H1 (cell line): Measurements from ENCODE around the gene ENTPD2. TPM values are rescaled to one million over a fixed set of nuclear protein-coding genes. Genes with fewer than 3 reads are reported as not detected.

Experiments
- CTCF ChIA-PET: fragments of 300-600 bp; sonication (Branson Sonifier 250); formaldehyde crosslinking; loops from one replicate; lab custom pipeline; 2021; ENCODE audit not compliant: partially characterized antibody; lab: Charles Lee
- POLR2A ChIA-PET: fragments of 300-600 bp; sonication (Branson Sonifier 250); formaldehyde crosslinking; loops from one replicate; lab custom pipeline; 2021; ENCODE audit warnings: inconsistent platforms; ENCODE audit not compliant: partially characterized antibody; lab: Charles Lee
- DNase-seq, 2 experiments: peaks; one replicate each; pipeline versions ENCODE4 v3.0.0 to v3.0.0-alpha.2; 2010 to 2022; ENCODE audit warnings: low spot score in 2 of 2, low read depth in 1 of 2, mixed read lengths in 1 of 2
- FAIRE-seq: peaks from 2 replicates; lab custom pipeline; 2011; peaks lifted over from hg19 to GRCh38; lab: Jason Lieb, UNC
- H2AFZ ChIP-seq: 2 replicates; pipeline ENCODE4 v1.8.1; 2012; ENCODE audit warnings: low read length, inconsistent platforms
- H2AK5ac ChIP-seq: 2 replicates; pipeline ENCODE4 v1.6.1; 2013; ENCODE audit warnings: low read depth, low read length
- H2BK120ac ChIP-seq: replicated peaks from 2 replicates; pipeline ENCODE3; 2013; ENCODE audit warnings: low read depth, low read length, inconsistent platforms
- H2BK12ac ChIP-seq: 2 replicates; pipeline ENCODE4 v1.6.1; 2013; ENCODE audit warnings: low read depth, low read length
- H2BK15ac ChIP-seq: 2 replicates; pipeline ENCODE4 v1.6.1; 2013; ENCODE audit warnings: low read length
- H2BK20ac ChIP-seq: 2 replicates; pipeline ENCODE4 v1.6.1; 2013; ENCODE audit warnings: low read length
- H2BK5ac ChIP-seq: 2 replicates; pipeline ENCODE4 v1.6.1; 2013; ENCODE audit warnings: low read depth, low read length
- H3K14ac ChIP-seq: 2 replicates; pipeline ENCODE4 v1.6.1; 2013; ENCODE audit warnings: inconsistent platforms; ENCODE audit not compliant: insufficient read length
- H3K18ac ChIP-seq: 2 replicates; pipeline ENCODE4 v1.6.1; 2013; ENCODE audit warnings: low read length; ENCODE audit errors: extremely low read depth
- H3K23ac ChIP-seq: 2 replicates; pipeline ENCODE4 v1.6.1; 2013; ENCODE audit warnings: inconsistent platforms; ENCODE audit not compliant: insufficient read length
- H3K23me2 ChIP-seq: 2 replicates; pipeline ENCODE4 v1.6.1; 2013; ENCODE audit warnings: low read depth, low read length
- H3K27ac ChIP-seq: 2 replicates; pipeline ENCODE4 v1.6.1; 2011; ENCODE audit warnings: low read depth, low read length, inconsistent platforms
- H3K27me3 ChIP-seq, 4 experiments: replicated peaks in 1 of 4; 1 replicate in 1 of 4; 2 replicates in 3 of 4; pipeline versions ENCODE4 v1.6.1 to v1.8.1; 2011 to 2013; ENCODE audit warnings: low read length in 3 of 4, mild to moderate bottlenecking in 3 of 4, inconsistent platforms in 2 of 4, mixed read lengths in 2 of 4, moderate library complexity in 1 of 4; ENCODE audit not compliant: control insufficient read depth in 3 of 4, insufficient read depth in 3 of 4; ENCODE audit errors: extremely low read depth in 1 of 4
- H3K36me3 ChIP-seq, 4 experiments: 2 replicates each; pipeline versions ENCODE4 v1.6.1 to v1.8.1; 2011 to 2013; ENCODE audit warnings: mild to moderate bottlenecking in 4 of 4, low read length in 3 of 4, moderate library complexity in 2 of 4, control low read depth in 1 of 4, inconsistent platforms in 1 of 4; ENCODE audit not compliant: insufficient read depth in 4 of 4, control insufficient read depth in 2 of 4
- H3K4ac ChIP-seq: replicated peaks from 2 replicates; pipeline ENCODE3; 2013; ENCODE audit warnings: low read length, low read depth, mixed read lengths, inconsistent platforms; ENCODE audit not compliant: insufficient read length
- H3K4me1 ChIP-seq, 4 experiments: replicated peaks in 1 of 4; 1 replicate in 1 of 4; 2 replicates in 3 of 4; pipeline versions ENCODE4 v1.6.1 to v1.8.1; 2011 to 2013; ENCODE audit warnings: low read length in 3 of 4, inconsistent platforms in 2 of 4, mixed read lengths in 1 of 4; ENCODE audit not compliant: insufficient read depth in 4 of 4, control insufficient read depth in 3 of 4
- H3K4me2 ChIP-seq, 2 experiments: 2 replicates each; pipeline versions ENCODE4 v1.6.1 to v1.8.1; 2011 to 2013; ENCODE audit warnings: low read depth in 2 of 2, low read length in 2 of 2, control low read depth in 1 of 2, inconsistent platforms in 1 of 2, mild to moderate bottlenecking in 1 of 2; ENCODE audit not compliant: insufficient read depth in 1 of 2
- H3K4me3 ChIP-seq, 4 experiments: fragments of 200-600, 300-600 bp in 1 of 4; sonication (generic), shearing (Covaris generic), sonication (Bioruptor Twin) in 1 of 4; 2 replicates each; pipeline versions ENCODE4 v1.5.1 to v1.8.1; 2011 to 2016; ENCODE audit warnings: low read length in 4 of 4, low read depth in 3 of 4, control low read depth in 2 of 4, inconsistent platforms in 2 of 4, mild to moderate bottlenecking in 2 of 4, mixed read lengths in 1 of 4, moderate library complexity in 1 of 4; ENCODE audit not compliant: insufficient read depth in 2 of 4; ENCODE audit errors: extremely low read depth in 1 of 4
- H3K56ac ChIP-seq: replicated peaks from 2 replicates; pipeline ENCODE3; 2013; ENCODE audit warnings: low read depth, mild to moderate bottlenecking, mixed read lengths, low read length, inconsistent platforms; ENCODE audit not compliant: insufficient read length
- H3K79me1 ChIP-seq: 2 replicates; pipeline ENCODE4 v1.6.1; 2013; ENCODE audit warnings: low read depth, low read length, control low read depth
- H3K79me2 ChIP-seq, 2 experiments: 2 replicates each; pipeline versions ENCODE4 v1.6.1 to v1.8.1; 2012 to 2013; ENCODE audit warnings: low read length in 2 of 2, mild to moderate bottlenecking in 2 of 2, inconsistent platforms in 1 of 2; ENCODE audit not compliant: insufficient read depth in 2 of 2, control insufficient read depth in 1 of 2
- H3K9ac ChIP-seq, 4 experiments: replicated peaks in 1 of 4; 1 replicate in 1 of 4; 2 replicates in 3 of 4; pipeline versions ENCODE4 v1.6.1 to v1.8.1; 2011 to 2013; ENCODE audit warnings: low read depth in 3 of 4, low read length in 3 of 4, control low read depth in 2 of 4, mild to moderate bottlenecking in 2 of 4, moderate library complexity in 2 of 4, inconsistent platforms in 1 of 4; ENCODE audit errors: extremely low read depth in 1 of 4
- H3K9me3 ChIP-seq, 2 experiments: 2 replicates each; pipeline versions ENCODE4 v1.6.1 to v1.8.1; 2012 to 2013; ENCODE audit warnings: mild to moderate bottlenecking in 2 of 2, moderate library complexity in 2 of 2, control low read depth in 1 of 2, inconsistent platforms in 1 of 2, low read depth in 1 of 2, low read length in 1 of 2, mixed read lengths in 1 of 2; ENCODE audit not compliant: insufficient read depth in 2 of 2
- H4K20me1 ChIP-seq, 2 experiments: replicated peaks in 1 of 2; 2 replicates each; pipeline versions ENCODE3 to v1.8.1; 2011 to 2013; ENCODE audit warnings: inconsistent platforms in 2 of 2, low read length in 2 of 2, mild to moderate bottlenecking in 1 of 2; ENCODE audit not compliant: insufficient read depth in 2 of 2, control insufficient read depth in 1 of 2
- H4K5ac ChIP-seq: 2 replicates; pipeline ENCODE4 v1.6.1; 2013; ENCODE audit warnings: low read length, low read depth, mixed read lengths, inconsistent platforms; ENCODE audit not compliant: insufficient read length
- H4K8ac ChIP-seq: 2 replicates; pipeline ENCODE4 v1.8.0; 2013; ENCODE audit warnings: mild to moderate bottlenecking, moderate library complexity, low read length, inconsistent platforms; ENCODE audit not compliant: insufficient read depth; ENCODE audit errors: extremely low read depth
- H4K91ac ChIP-seq: replicated peaks from 2 replicates; pipeline ENCODE3; 2013; ENCODE audit warnings: low read length, mixed read lengths, inconsistent platforms; ENCODE audit not compliant: insufficient read length
- ASH2L ChIP-seq: fragments of 200-600, 300-600 bp; sonication (generic); IDR thresholded peaks from one replicate; pipeline ENCODE4 v1.7.1; 2017; ENCODE audit warnings: low read length
- CBX5 ChIP-seq: fragments of 300-800, 300-1000 bp; sonication (generic); IDR thresholded peaks from 2 replicates; pipeline ENCODE4 v1.7.1; 2016; ENCODE audit warnings: antibody characterized with exemption, low read length, low read depth
- CHD2 ChIP-seq: IDR thresholded peaks from 2 replicates; pipeline ENCODE4 v1.6.1; 2012; ENCODE audit warnings: low read length, improper control_type of control experiment
- JUN ChIP-seq: IDR thresholded peaks from 2 replicates; pipeline ENCODE4 v1.6.1; 2011; ENCODE audit warnings: low read depth, mild to moderate bottlenecking, improper control_type of control experiment, low read length
- MAFK ChIP-seq: IDR thresholded peaks from 2 replicates; pipeline ENCODE4 v1.6.1; 2012; ENCODE audit warnings: low read depth, mild to moderate bottlenecking, improper control_type of control experiment, low read length
- SUZ12 ChIP-seq: fragments of 200-600 bp; sonication (generic); IDR thresholded peaks from 2 replicates; pipeline ENCODE4 v1.6.1; 2012; ENCODE audit warnings: mild to moderate bottlenecking, inconsistent platforms, low read length, moderate library complexity, mixed read lengths
- TAF1 ChIP-seq: IDR thresholded peaks from 2 replicates; pipeline ENCODE4 v1.6.1; 2011; ENCODE audit warnings: mild to moderate bottlenecking, low read depth, low read length
- USF2 ChIP-seq: IDR thresholded peaks from 2 replicates; pipeline ENCODE4 v1.6.1; 2011; ENCODE audit warnings: low read length, improper control_type of control experiment
- YY1 ChIP-seq: IDR thresholded peaks from 2 replicates; pipeline ENCODE4 v1.6.1; 2011; ENCODE audit warnings: low read depth, mild to moderate bottlenecking, low read length
- WGBS, 2 experiments: shearing (Covaris generic) in 1 of 2; methylation state at CpG; one replicate each; pipeline versions ENCODE4 v1.1.6 to v1.1.7; 2013 to 2015; ENCODE audit warnings: low lambda C conversion rate in 2 of 2, mixed read lengths in 2 of 2, inconsistent platforms in 1 of 2, low coverage in 1 of 2, missing lambda C conversion rate in 1 of 2; ENCODE audit not compliant: insufficient replicate concordance in 2 of 2, insufficient coverage in 1 of 2, insufficient read length in 1 of 2; ENCODE audit errors: extremely low coverage in 1 of 2, missing lambda C conversion rate in 1 of 2; 5-methylcytosine and 5-hydroxymethylcytosine counted together
- polyA plus RNA-seq, 7 experiments: library from polyadenylated mRNA; depleted of rRNA in 3 of 7; stranded (reverse) in 5 of 7; unstranded in 2 of 7; fragments of >200 nt in 5 of 7; fragments of 200-250 nt in 2 of 7; gene quantifications; 1 replicate in 5 of 7; 2 replicates in 1 of 7; 4 replicates in 1 of 7; pipeline versions ENCODE4 v1.2.1 to v1.2.3, GENCODE V29; 2011 to 2013; ENCODE audit warnings: missing spikeins in 2 of 7, mixed read lengths in 2 of 7
- total RNA-seq: library from RNA; stranded (reverse); fragmentation: NEBNext Ultra II Directional; extraction: Animal tissue kit (Norgen Biotek cat#: 25700); gene quantifications from 2 replicates; pipeline ENCODE4 v1.2.1, GENCODE V29; 2021

ENTPD2 gene
- total and polyA plus RNA-seq, 2 of the 8 experiments (the other 6 are each of a cell fraction or from before 2014, with no cell fraction given): 0.65 to 3.8 TPM

- no peak overlapping the region for H3K23ac ChIP-seq
- FAIRE-seq (no peak), DNase-seq (no peak)
- no peak overlapping the region for H2BK12ac ChIP-seq
- H3K4me3 ChIP-seq: no peak overlapping the region
- H3K14ac ChIP-seq: no peak overlapping the region
- no peaks in the 10 kb centered on the region for H3K79me2 ChIP-seq
- no peaks in the 10 kb centered on the region; the same call in 1 of the 2 replicates for H3K23me2 ChIP-seq
- peaks cover 0 to 16% of the 10 kb centered on the region in 2 experiments; a peak in 1 of 4 replicates for H3K9me3 ChIP-seq
- H3K4ac ChIP-seq: no peak overlapping the region
- H4K8ac ChIP-seq: no peak overlapping the region
- no peaks in the 10 kb centered on the region for H4K20me1 ChIP-seq
- POLR2A ChIA-PET: no interaction called here
- H2BK20ac ChIP-seq: no peak overlapping the region
- no peak overlapping the region for H3K9ac ChIP-seq
- H3K56ac ChIP-seq: no peak overlapping the region
- H2AK5ac ChIP-seq: no peak overlapping the region
- H3K27ac ChIP-seq: no peak overlapping the region
- no peaks in the 10 kb centered on the region for H3K79me1 ChIP-seq
- H4K91ac ChIP-seq: no peak overlapping the region
- no peaks in the 10 kb centered on the region for H3K27me3 ChIP-seq
- CTCF ChIA-PET: interaction anchor here (1.2 to 2.2 kb wide), 3 partner anchors 17 to 32 kb away, joined by 5 to 12 read pairs (median 7); no protein-coding TSS in a partner anchor
- no peak overlapping the region for H4K5ac ChIP-seq
- no peak overlapping the region for H2BK15ac ChIP-seq
- H2BK5ac ChIP-seq: no peak overlapping the region; the same call in 1 of the 2 replicates
- no peak overlapping the region for H2AFZ ChIP-seq
- no peak overlapping the region for H3K18ac ChIP-seq
- peaks cover 0 to 4% (median under 1%) of the 10 kb centered on the region in 4 experiments; a peak in 2 of 7 replicates for H3K4me1 ChIP-seq
- TF ChIP-seq MAFK (no peak), USF2 (no peak), TAF1 (no peak), ASH2L (no peak), SUZ12 (no peak), YY1 (no peak), CBX5 (no peak), CHD2 (no peak), JUN (no peak)
- H2BK120ac ChIP-seq: no peak overlapping the region
- peaks cover 0 to 2% (median 0%) of the 10 kb centered on the region in 4 experiments; a peak in 1 of 8 replicates for H3K36me3 ChIP-seq
- 91% methylated on average over 17 of the region's 49 CpGs; no CpG with 5 or more reads in 1 of the 2 experiments for WGBS, 2 experiments
- no peak overlapping the region for H3K4me2 ChIP-seq
Measured at GRCh38 chr9:137009938-137010732, 43.7 kb downstream of the ENTPD2 start.
